DND-41 (cell line): Measurements from ENCODE around the gene SHISA9.

Experiments
- CTCF ChIP-seq: IDR thresholded peaks from 2 replicates; pipeline ENCODE4 v1.5.1; 2012; ENCODE audit warnings: borderline replicate concordance, low read length, moderate library complexity, mild to moderate bottlenecking; ENCODE audit not compliant: poor library complexity, severe bottlenecking; ENCODE audit errors: extremely low read depth
- EZH2 ChIP-seq: IDR thresholded peaks from 3 replicates; pipeline ENCODE4 v1.6.1; 2012; ENCODE audit warnings: borderline replicate concordance, low read depth, mild to moderate bottlenecking, moderate library complexity, low read length, inconsistent platforms; ENCODE audit not compliant: severe bottlenecking

- TF ChIP-seq CTCF (no peak), EZH2 (no peak)
Measured at GRCh38 chr16:13193721-13194120, 292.3 kb downstream of the SHISA9 start.
